ENCODE measurements around the gene PPP6R2.

Gene PPP6R2

DNA sequence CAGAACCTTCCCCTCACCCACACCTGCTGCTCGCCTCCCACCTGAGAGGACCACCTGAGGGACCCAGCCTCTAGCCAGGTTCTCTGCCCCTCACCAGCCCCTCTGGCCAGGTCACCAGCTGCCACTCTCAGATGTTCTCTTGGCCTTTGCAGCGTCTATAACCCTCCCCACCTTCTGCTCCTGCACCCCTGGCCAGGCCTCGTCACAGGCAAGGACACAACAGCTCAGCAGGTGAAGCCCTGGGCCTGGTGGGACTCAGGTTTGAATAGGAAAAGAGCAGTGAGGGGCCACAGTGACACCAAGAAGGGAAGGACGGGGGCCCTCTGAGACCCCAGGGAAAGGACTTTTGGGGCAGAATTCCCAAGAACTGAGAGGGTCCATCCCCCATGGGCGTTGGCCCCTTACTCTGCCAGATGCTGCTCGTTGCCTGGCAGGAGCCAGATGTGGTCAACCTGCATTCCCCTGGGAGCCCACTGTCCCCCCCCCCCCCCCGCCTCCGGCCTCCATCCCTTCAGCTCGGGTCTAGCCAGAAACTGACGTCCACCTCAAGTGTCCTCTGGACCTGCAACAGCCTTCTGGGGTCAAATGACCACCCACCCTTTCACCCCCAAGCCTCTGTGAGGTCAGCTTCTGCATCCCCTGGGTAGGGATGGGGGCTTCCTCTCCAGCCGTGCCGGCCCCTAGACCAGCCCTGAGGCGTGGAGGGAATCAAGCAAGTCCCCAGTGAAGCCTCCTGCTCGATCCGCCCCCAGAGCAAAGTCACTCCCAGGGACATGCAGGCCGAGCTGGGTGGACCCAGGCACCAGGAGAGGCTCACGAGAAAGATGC, 103.0 kb downstream of the PPP6R2 start:
- Histone ChIP-seq H3K18ac (ENCODE audit: low read length) (no peak overlapping the region), H2BK120ac (ENCODE audit: low read depth, low read length) (no peak overlapping the region), H3K23ac (ENCODE audit: low read length) (no peak overlapping the region), H3K27ac (ENCODE audit: low read depth, low read length) (no peak overlapping the region), H4K5ac (ENCODE audit: low read length) (no peak overlapping the region), H3K27me3 (ENCODE audit: insufficient read depth, low read length, poor library complexity) (no peaks in the 10 kb centered on the region), H3K4ac (ENCODE audit: low read depth, low read length) (no peak overlapping the region), H3K36me3 (ENCODE audit: control insufficient read depth, insufficient read depth, low read length) (peaks cover 6% of the 10 kb centered on the region), H3K79me2 (ENCODE audit: control insufficient read depth, insufficient read depth, low read length) (no peaks in the 10 kb centered on the region), H3K4me2 (ENCODE audit: low read length) (no peak overlapping the region), H3K9ac (ENCODE audit: low read length) (no peak overlapping the region), H4K8ac (ENCODE audit: low read depth, low read length) (no peak overlapping the region), H2BK15ac (replicated peaks; ENCODE audit: low read depth) (no peak overlapping the region), H2BK5ac (ENCODE audit: low read length) (no peak overlapping the region), H2AK5ac (ENCODE audit: low read length) (no peak overlapping the region), H3K4me3 (ENCODE audit: low read length) (no peak overlapping the region), H3K79me1 (ENCODE audit: low read length) (no peaks in the 10 kb centered on the region), H3K56ac (ENCODE audit: low read length) (no peak overlapping the region), H3K4me1 (ENCODE audit: control insufficient read depth, low read depth, low read length) (no peaks in the 10 kb centered on the region)
- DNase-seq: no peak
- WGBS (ENCODE audit: extremely low coverage, insufficient coverage, low lambda C conversion rate): no CpG with 5 or more reads among the region's 17 CpGs

DNA sequence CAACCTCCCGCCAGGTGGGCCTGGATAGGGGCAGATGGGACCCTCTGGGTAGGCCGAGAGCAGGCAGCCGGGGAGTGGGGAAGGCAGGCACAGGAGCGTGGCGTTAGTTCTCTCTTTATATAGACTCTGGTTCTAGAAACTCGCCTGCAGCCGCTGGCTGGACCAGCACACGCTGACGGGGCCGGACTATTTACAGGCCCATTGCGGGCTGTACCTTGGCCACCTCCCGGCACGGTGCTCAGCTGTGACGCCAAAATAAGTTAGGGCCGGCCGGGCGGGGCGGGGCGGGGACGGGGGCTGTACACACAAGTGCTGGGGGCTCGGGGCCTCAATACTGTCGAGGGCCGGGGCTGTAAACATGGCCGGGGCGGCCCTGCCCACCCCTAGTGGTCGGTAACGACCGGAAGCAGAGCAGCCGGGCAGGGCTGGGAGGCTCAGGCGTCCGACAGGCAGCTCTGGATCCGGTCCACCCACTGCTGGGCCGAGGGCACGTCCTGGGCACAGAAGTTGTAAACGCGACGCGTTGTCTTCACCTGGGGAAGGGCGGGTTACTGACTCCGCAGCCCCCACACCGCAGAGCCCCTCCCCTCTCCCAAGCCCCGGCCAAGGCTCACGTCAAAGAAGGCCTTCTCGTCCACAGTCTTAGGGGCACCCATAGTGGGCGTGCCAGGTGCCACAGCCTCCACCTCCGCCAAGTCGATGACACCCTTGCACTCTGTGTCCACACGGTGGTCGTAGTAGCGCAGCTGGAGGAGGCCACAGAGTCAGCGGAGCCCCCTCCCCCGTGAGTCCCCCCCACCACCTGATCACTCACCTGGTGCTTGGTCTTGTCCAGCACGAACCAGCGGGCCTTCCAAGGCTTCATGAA, 103.8 kb downstream of the PPP6R2 start:
- no peaks in the 10 kb centered on the region for H3K79me2 ChIP-seq (ENCODE audit: control insufficient read depth, insufficient read depth, low read length)
- DNase-seq: no peak
- no peak overlapping the region for H3K4ac ChIP-seq (ENCODE audit: low read depth, low read length)
- H3K4me3 ChIP-seq (ENCODE audit: low read length): no peak overlapping the region
- no peaks in the 10 kb centered on the region for H3K79me1 ChIP-seq (ENCODE audit: low read length)
- no peak overlapping the region for H3K27ac ChIP-seq (ENCODE audit: low read depth, low read length)
- no peak overlapping the region for H2AK5ac ChIP-seq (ENCODE audit: low read length)
- H3K4me2 ChIP-seq (ENCODE audit: low read length): no peak overlapping the region
- no peak overlapping the region for H2BK5ac ChIP-seq (ENCODE audit: low read length)
- no peaks in the 10 kb centered on the region for H3K4me1 ChIP-seq (ENCODE audit: control insufficient read depth, low read depth, low read length)
- no peak overlapping the region for H2BK120ac ChIP-seq (ENCODE audit: low read depth, low read length)
- peaks cover 6% of the 10 kb centered on the region for H3K36me3 ChIP-seq (ENCODE audit: control insufficient read depth, insufficient read depth, low read length)
- no CpG with 5 or more reads among the region's 54 CpGs for WGBS (ENCODE audit: extremely low coverage, insufficient coverage, low lambda C conversion rate)
- no peak overlapping the region for H3K23ac ChIP-seq (ENCODE audit: low read length)
- no peak overlapping the region for H2BK15ac ChIP-seq (replicated peaks; ENCODE audit: low read depth)
- H4K8ac ChIP-seq (ENCODE audit: low read depth, low read length): no peak overlapping the region
- H3K56ac ChIP-seq (ENCODE audit: low read length): no peak overlapping the region
- no peak overlapping the region for H3K9ac ChIP-seq (ENCODE audit: low read length)
- H4K5ac ChIP-seq (ENCODE audit: low read length): no peak overlapping the region
- no peaks in the 10 kb centered on the region for H3K27me3 ChIP-seq (ENCODE audit: insufficient read depth, low read length, poor library complexity)
- no peak overlapping the region for H3K18ac ChIP-seq (ENCODE audit: low read length)

DNA sequence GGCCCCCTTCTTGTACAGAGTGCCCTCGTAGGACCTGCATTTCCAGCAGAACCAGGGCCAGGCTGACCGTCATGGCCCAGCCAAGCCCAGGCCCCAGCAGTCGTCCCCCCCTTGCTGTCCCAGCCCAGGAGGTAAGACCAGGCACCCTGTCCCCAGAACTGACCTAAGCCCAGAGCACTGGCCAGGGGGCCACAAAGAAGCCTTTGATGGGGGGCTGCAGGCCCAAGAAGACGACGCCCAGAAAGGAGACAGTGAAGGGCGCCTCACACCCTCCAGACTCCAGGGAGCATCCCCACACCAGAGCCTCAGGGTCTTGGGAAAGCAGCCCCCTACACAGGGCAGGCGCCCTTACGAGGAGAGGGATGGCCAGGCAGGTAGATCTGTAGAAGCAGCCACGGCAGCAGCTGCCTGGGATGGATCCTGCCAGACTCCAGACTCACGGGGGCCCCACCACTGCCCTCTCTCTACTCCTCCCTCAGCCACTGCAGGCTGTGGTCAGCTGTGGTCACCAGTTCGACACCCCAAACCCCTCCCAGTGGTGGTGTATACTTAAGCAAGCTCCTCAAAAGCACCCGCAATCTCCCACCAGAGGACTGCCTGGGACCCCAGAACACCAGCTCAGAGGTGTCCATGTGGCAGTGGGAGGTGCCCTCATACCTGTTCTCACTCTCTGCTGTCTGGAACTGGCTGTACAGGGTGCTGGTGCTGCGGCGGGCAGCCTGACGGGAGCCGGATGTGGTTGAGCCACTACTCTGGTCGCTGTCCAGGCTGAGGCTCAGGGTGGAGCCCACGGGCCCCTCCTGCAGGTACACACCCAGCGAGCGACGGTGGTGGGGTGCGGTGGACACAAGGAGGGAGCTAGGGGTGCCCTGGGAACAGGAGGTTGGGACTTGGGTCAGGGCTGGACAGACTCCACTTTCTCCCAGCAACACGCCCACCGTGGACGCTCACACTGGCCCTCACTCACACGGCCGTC, 104.7 kb downstream of the PPP6R2 start:
- Histone ChIP-seq H3K18ac (ENCODE audit: low read length) (no peak overlapping the region), H3K23ac (ENCODE audit: low read length) (no peak overlapping the region), H3K4ac (ENCODE audit: low read depth, low read length) (no peak overlapping the region), H2BK5ac (ENCODE audit: low read length) (no peak overlapping the region), H3K4me2 (ENCODE audit: low read length) (no peak overlapping the region), H2BK15ac (replicated peaks; ENCODE audit: low read depth) (no peak overlapping the region), H3K79me1 (ENCODE audit: low read length) (no peaks in the 10 kb centered on the region), H3K27me3 (ENCODE audit: insufficient read depth, low read length, poor library complexity) (no peaks in the 10 kb centered on the region), H3K4me1 (ENCODE audit: control insufficient read depth, low read depth, low read length) (no peaks in the 10 kb centered on the region), H3K56ac (ENCODE audit: low read length) (no peak overlapping the region), H2BK120ac (ENCODE audit: low read depth, low read length) (no peak overlapping the region), H4K5ac (ENCODE audit: low read length) (no peak overlapping the region), H3K9ac (ENCODE audit: low read length) (no peak overlapping the region), H3K79me2 (ENCODE audit: control insufficient read depth, insufficient read depth, low read length) (no peaks in the 10 kb centered on the region), H3K27ac (ENCODE audit: low read depth, low read length) (no peak overlapping the region), H2AK5ac (ENCODE audit: low read length) (no peak overlapping the region), H3K4me3 (ENCODE audit: low read length) (no peak overlapping the region), H3K36me3 (ENCODE audit: control insufficient read depth, insufficient read depth, low read length) (peaks cover 6% of the 10 kb centered on the region), H4K8ac (ENCODE audit: low read depth, low read length) (no peak overlapping the region)
- WGBS (ENCODE audit: extremely low coverage, insufficient coverage, low lambda C conversion rate): no CpG with 5 or more reads among the region's 27 CpGs
- DNase-seq: no peak

DNA sequence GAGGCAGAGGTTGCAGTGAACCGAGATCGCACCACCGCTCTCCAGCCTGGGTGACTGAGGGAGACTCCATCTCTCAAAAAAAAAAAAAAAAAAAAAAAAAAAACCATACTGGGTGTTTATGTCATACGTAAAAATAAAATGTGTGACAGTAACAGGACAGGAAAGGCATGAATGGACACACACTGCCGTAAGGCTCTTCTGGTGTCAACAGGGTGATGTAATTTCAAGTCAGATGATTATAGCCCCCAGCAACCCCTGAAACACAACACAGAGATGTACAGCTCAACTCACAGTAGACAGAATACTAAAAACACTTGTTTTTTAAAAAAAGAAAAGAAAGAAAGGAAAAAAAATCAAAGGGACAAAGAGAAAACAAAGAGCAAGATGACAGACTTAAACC, 109.5 kb downstream of the PPP6R2 start:
- Histone ChIP-seq H3K27ac (ENCODE audit: low read depth, low read length) (no peak overlapping the region), H3K36me3 (ENCODE audit: control insufficient read depth, insufficient read depth, low read length) (peaks cover 8% of the 10 kb centered on the region)
- no peak for DNase-seq

DNA sequence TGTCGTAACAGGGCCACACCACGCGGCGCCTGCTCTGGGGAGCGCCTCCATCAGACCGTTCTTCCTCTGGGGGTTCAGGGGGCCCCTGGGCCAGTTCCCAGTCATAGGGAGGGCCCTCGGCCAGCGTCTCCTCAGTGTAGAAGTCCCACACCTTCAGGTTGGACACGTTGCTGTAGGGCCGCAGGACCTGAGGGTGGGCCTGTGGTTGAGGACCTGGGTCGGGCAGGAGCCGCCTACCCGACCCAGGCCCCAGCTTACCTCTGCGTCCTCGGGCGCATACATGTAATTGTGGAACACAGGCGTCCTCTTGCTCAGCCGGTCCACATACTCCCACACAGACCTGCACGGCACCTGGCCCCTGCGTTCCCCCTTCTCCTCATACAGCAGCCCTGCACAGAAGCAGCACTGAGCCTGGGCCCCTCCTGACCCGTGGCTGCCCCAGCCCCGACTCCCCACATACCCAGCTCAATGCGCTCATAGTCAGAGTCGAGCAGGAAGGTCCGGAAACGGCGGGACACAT, 111.5 kb downstream of the PPP6R2 start:
- Histone ChIP-seq H3K79me2 (ENCODE audit: control insufficient read depth, insufficient read depth, low read length) (no peaks in the 10 kb centered on the region), H3K79me1 (ENCODE audit: low read length) (no peaks in the 10 kb centered on the region)
- no CpG with 5 or more reads among the region's 27 CpGs for WGBS (ENCODE audit: extremely low coverage, insufficient coverage, low lambda C conversion rate)

More for the DNA sequence above, 109.5 kb downstream of the PPP6R2 start:
- Histone ChIP-seq H3K79me1 (ENCODE audit: low read length) (no peaks in the 10 kb centered on the region), H3K4me2 (ENCODE audit: low read length) (no peak overlapping the region), H3K4me3 (ENCODE audit: low read length) (no peak overlapping the region), H3K9ac (ENCODE audit: low read length) (no peak overlapping the region), H3K4me1 (ENCODE audit: control insufficient read depth, low read depth, low read length) (no peaks in the 10 kb centered on the region), H2AK5ac (ENCODE audit: low read length) (no peak overlapping the region), H2BK5ac (ENCODE audit: low read length) (no peak overlapping the region), H2BK120ac (ENCODE audit: low read depth, low read length) (no peak overlapping the region), H3K4ac (ENCODE audit: low read depth, low read length) (no peak overlapping the region), H3K18ac (ENCODE audit: low read length) (no peak overlapping the region), H3K79me2 (ENCODE audit: control insufficient read depth, insufficient read depth, low read length) (no peaks in the 10 kb centered on the region), H3K23ac (ENCODE audit: low read length) (no peak overlapping the region), H3K56ac (ENCODE audit: low read length) (no peak overlapping the region), H4K8ac (ENCODE audit: low read depth, low read length) (no peak overlapping the region), H3K27me3 (ENCODE audit: insufficient read depth, low read length, poor library complexity) (no peaks in the 10 kb centered on the region), H2BK15ac (replicated peaks; ENCODE audit: low read depth) (no peak overlapping the region), H4K5ac (ENCODE audit: low read length) (no peak overlapping the region)
- no CpG with 5 or more reads among the region's 5 CpGs for WGBS (ENCODE audit: extremely low coverage, insufficient coverage, low lambda C conversion rate)

More for the DNA sequence above, 111.5 kb downstream of the PPP6R2 start:
- no peak overlapping the region for H3K9ac ChIP-seq (ENCODE audit: low read length)
- H2BK15ac ChIP-seq (replicated peaks; ENCODE audit: low read depth): no peak overlapping the region
- no peaks in the 10 kb centered on the region for H3K27me3 ChIP-seq (ENCODE audit: insufficient read depth, low read length, poor library complexity)
- H3K56ac ChIP-seq (ENCODE audit: low read length): no peak overlapping the region
- H3K18ac ChIP-seq (ENCODE audit: low read length): no peak overlapping the region
- H3K4ac ChIP-seq (ENCODE audit: low read depth, low read length): no peak overlapping the region
- peaks cover 9% of the 10 kb centered on the region for H3K36me3 ChIP-seq (ENCODE audit: control insufficient read depth, insufficient read depth, low read length)
- no peak overlapping the region for H2BK120ac ChIP-seq (ENCODE audit: low read depth, low read length)
- no peak overlapping the region for H4K8ac ChIP-seq (ENCODE audit: low read depth, low read length)
- no peak overlapping the region for H3K23ac ChIP-seq (ENCODE audit: low read length)
- no peaks in the 10 kb centered on the region for H3K4me1 ChIP-seq (ENCODE audit: control insufficient read depth, low read depth, low read length)
- H4K5ac ChIP-seq (ENCODE audit: low read length): no peak overlapping the region
- no peak overlapping the region for H3K27ac ChIP-seq (ENCODE audit: low read depth, low read length)
- H3K4me2 ChIP-seq (ENCODE audit: low read length): no peak overlapping the region
- H2AK5ac ChIP-seq (ENCODE audit: low read length): no peak overlapping the region
- H2BK5ac ChIP-seq (ENCODE audit: low read length): no peak overlapping the region
- DNase-seq: no peak
- no peak overlapping the region for H3K4me3 ChIP-seq (ENCODE audit: low read length)

Measured in mesendoderm (in vitro differentiated cells).